ENCODE results near the gene B3GALT6.

The B3GALT6 gene

GRCh38 chr1:1203561-1204424 is 28.2 kb upstream of the B3GALT6 start:
- Histone ChIP-seq H3K4me1 (ENCODE audit: insufficient read depth, poor library complexity, severe bottlenecking) (no peaks in the 10 kb centered on the region), H3K27ac (ENCODE audit: poor library complexity, severe bottlenecking) (no peak overlapping the region), H3K27me3 (ENCODE audit: insufficient read depth, poor library complexity, severe bottlenecking) (peaks cover 8% of the 10 kb centered on the region), H3K9me3 (ENCODE audit: severe bottlenecking) (no peaks in the 10 kb centered on the region), H3K36me3 (ENCODE audit: low read depth) (no peaks in the 10 kb centered on the region), H3K4me3 (ENCODE audit: severe bottlenecking) (no peak overlapping the region)
- DNase-seq (ENCODE audit: low spot score) (no peak), ATAC-seq (ENCODE audit: low read depth) (no peak)
- TF ChIP-seq CTCF (IDR thresholded peaks at IDR 0.05; ENCODE audit: poor library complexity, severe bottlenecking) = no peak

DNA sequence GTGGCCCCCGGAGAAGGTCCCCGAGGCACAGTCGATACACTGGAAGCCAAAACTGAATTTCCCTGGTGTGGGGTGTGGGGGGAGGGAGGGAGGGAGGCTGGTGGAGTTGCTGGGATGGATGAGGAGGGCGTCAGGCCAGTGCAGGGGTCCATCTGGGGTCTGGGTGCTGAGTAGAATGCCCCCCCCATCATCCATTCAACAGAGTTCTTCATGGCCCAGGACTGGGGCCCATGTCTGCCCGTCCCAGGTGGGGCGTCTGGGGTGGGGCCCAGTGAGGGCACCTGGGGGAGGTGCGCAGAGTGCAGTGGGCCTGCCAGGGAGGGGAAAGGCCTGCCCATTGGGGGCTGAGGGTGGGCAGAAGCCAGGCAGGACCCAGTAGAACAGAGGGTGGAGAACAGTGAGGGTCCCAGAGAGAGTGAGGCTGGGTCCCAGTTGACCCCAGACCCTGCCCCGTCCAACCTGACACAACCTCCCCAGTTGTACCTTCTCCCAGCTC is 27.6 kb upstream of the B3GALT6 start:
- no peak for ATAC-seq (ENCODE audit: low read depth)
- H3K4me3 ChIP-seq (ENCODE audit: severe bottlenecking) = no peak overlapping the region
- peaks cover 8% of the 10 kb centered on the region for H3K27me3 ChIP-seq (ENCODE audit: insufficient read depth, poor library complexity, severe bottlenecking)
- no peak for TF ChIP-seq CTCF (IDR thresholded peaks at IDR 0.05; ENCODE audit: poor library complexity, severe bottlenecking)
- no peaks in the 10 kb centered on the region for H3K36me3 ChIP-seq (ENCODE audit: low read depth)
- no peak overlapping the region for H3K27ac ChIP-seq (ENCODE audit: poor library complexity, severe bottlenecking)
- no peak for DNase-seq (ENCODE audit: low spot score)
- H3K4me1 ChIP-seq (ENCODE audit: insufficient read depth, poor library complexity, severe bottlenecking) = no peaks in the 10 kb centered on the region
- no peaks in the 10 kb centered on the region for H3K9me3 ChIP-seq (ENCODE audit: severe bottlenecking)

GRCh38 chr1:1204998-1205768 is 26.9 kb upstream of the B3GALT6 start:
- Histone ChIP-seq H3K27ac (ENCODE audit: poor library complexity, severe bottlenecking) (no peak overlapping the region), H3K9me3 (ENCODE audit: severe bottlenecking) (no peaks in the 10 kb centered on the region), H3K27me3 (ENCODE audit: insufficient read depth, poor library complexity, severe bottlenecking) (peaks cover 8% of the 10 kb centered on the region), H3K36me3 (ENCODE audit: low read depth) (no peaks in the 10 kb centered on the region), H3K4me3 (ENCODE audit: severe bottlenecking) (no peak overlapping the region), H3K4me1 (ENCODE audit: insufficient read depth, poor library complexity, severe bottlenecking) (no peaks in the 10 kb centered on the region)
- DNase-seq (ENCODE audit: low spot score) = no peak
- ATAC-seq (ENCODE audit: low read depth) = no peak
- no peak for TF ChIP-seq CTCF (IDR thresholded peaks at IDR 0.05; ENCODE audit: poor library complexity, severe bottlenecking)

DNA sequence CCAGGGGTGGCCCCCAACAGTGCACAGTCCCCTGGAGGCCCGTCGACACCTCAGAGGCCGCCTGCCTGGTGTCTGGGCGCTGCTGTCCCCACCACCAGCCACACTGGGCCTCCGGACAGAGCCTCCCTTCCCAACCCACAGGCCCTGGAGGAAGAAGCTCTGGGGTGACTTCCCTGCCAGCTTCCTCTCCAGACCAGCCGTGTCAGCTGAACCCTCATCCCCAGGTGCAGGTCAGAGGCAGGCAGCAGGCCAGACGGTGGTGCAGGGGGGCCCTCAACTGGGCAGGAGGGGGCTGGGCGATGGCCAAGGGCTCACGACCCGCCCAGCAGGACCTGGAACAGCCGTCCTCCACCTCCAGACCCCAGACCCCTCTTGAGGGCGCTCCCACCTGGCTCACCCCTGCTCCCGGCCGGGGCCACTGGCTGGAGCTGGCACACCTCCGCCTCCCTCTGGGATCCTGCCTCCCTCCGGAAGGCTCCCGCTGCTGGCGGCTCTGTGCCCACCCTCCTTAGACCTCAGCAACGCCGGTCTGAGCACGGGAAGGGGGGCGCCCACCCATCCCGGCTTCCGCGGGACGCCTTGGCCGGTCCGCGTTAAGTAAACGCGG is 26.2 kb upstream of the B3GALT6 start:
- H3K9me3 ChIP-seq (ENCODE audit: severe bottlenecking) = no peaks in the 10 kb centered on the region
- no peak for TF ChIP-seq CTCF (IDR thresholded peaks at IDR 0.05; ENCODE audit: poor library complexity, severe bottlenecking)
- no peaks in the 10 kb centered on the region for H3K36me3 ChIP-seq (ENCODE audit: low read depth)
- DNase-seq (ENCODE audit: low spot score) (no peak), ATAC-seq (ENCODE audit: low read depth) (no peak)
- peaks cover 8% of the 10 kb centered on the region for H3K27me3 ChIP-seq (ENCODE audit: insufficient read depth, poor library complexity, severe bottlenecking)
- H3K4me3 ChIP-seq (ENCODE audit: severe bottlenecking) = no peak overlapping the region
- H3K4me1 ChIP-seq (ENCODE audit: insufficient read depth, poor library complexity, severe bottlenecking) = no peaks in the 10 kb centered on the region
- no peak overlapping the region for H3K27ac ChIP-seq (ENCODE audit: poor library complexity, severe bottlenecking)

Measured in RWPE2 (cell line).